HG03280 (cell line): ENCODE measurements around the gene AMELX.

Experiments used
- ATAC-seq: cut with Tn5 transposase; IDR thresholded peaks from one replicate; pipeline ENCODE4 v1.9.1; 2021; ENCODE audit warnings: mild to moderate bottlenecking, moderate library complexity; ENCODE audit not compliant: unreplicated experiment

Gene AMELX

DNA sequence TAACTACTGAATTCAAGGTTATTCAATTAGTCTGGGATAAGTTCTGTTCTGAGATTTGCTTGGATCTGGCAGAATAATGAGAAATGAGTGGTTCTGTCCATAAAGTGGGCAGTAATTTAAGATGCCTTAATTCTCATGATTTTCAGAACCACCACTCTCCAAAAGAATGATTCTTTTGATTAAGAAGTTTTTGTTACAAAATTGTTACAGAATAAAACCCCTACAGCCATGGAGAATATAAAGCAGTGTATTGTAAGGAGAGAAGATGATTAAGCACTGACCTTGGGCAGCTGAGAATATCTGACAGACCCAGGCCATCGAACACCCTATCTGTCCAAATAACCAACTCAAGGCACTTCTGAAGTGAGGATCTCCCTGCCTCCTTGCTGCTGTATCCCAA, 12.4 kb downstream of the AMELX start:
- no peak for ATAC-seq

DNA sequence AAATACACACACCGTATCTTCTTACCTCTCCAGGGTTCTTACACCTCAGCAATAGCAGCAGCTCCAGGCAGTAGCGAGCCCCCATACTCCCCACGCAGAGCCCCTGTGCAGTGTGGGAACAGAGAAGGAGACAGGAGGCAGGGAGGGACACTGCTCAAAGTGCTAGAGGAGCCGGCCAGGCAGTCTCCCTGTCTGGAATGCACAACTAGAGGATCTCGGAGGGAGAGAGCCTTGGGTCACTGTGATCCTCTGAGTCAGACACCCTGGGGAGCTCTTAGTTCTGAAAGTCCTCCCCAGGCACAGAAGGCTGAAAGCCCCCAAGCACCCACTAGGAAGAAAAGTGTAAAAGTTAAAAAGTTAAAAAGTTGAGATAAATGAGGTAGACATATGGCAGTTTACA, 16.0 kb downstream of the AMELX start:
- ATAC-seq, result no peak

DNA sequence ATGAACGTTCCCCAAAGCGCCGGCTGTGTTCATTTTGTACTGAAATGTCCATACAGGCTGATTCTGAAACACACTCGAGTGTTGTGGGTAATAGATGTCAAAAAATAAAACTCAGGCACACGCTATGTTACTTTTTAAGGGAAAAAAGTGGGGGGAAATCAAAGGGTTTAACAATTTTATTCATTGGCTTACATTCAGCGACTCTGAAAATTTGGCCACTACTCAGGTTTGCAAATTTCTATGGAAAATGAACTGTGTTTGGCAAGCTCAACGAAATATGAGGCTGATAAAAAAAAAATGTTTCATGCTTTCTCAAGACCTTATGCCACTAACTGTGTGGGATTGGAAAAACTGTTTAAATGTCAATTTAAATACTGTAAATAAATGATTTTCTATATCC, 18.5 kb downstream of the AMELX start:
- ATAC-seq, result no peak

DNA sequence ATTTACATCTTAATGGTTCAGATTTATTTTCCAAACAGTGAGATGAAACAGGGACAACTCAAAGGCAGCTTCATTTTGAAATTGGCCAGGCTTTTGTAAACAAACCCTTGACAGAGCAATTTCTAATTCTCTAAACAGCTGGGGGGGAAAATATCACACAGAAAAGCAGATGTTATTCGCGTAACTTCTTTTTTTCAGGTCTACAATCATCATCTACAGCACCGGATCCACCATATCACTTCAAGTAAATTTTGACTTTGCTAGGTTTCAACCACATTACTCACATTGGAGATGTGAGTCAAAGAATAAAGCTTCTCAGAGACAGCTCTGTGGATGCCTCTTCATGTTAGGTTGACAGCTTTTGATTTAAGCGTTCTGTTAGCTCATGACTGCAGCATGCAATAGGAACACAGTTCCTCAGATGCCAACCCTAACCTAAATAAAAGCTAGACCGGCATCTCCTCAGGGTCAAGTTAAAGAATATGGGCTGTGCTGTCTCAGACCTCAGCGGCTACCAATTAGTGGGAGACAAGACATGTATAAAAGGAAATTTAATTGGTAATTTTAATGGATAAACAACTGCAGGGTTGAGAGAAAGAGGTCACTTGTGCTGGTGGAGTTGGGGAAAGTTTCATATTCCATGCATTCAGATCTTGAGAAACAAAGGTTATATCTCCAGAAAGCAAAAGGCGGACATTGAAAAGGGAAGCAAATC, 26.8 kb downstream of the AMELX start:
- no peak for ATAC-seq

DNA sequence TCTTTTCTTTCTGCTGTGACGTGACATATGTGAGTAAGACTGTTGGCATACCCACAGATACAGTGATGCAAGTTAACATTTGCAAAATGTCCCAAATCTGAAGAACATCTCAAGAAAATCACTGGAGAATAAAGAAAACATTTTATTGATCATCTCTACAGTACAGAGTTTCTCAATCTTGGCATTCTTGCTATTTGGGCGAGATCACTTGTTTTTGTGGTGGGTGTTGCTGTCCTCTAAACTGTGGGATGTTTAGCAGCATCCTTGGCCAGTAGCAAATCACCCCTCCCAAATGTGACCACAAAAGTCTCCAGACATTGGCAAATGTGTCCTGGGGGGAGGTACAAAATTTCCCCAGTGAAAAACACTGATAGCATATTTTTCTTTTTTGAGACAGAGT, 28.8 kb downstream of the AMELX start:
- no peak for ATAC-seq

DNA sequence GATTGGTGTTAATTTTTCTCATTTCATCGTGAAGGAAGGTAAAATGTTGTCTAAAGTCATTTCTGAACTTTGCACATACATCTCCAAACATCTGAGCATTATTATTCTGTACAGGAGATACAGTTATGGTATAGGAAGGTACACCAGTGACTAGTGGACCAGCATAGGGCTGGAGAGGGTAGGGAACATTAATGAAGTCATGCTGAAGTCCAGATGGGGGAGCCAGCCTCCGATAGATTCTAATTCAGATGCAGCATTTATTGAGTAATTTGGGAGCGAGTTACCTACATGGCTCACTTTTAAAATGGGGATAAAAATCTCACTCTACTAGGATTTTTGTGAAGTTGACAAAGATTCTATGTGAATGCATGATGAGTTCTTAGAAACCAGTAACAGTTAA, 34.9 kb downstream of the AMELX start:
- ATAC-seq, result no peak

DNA sequence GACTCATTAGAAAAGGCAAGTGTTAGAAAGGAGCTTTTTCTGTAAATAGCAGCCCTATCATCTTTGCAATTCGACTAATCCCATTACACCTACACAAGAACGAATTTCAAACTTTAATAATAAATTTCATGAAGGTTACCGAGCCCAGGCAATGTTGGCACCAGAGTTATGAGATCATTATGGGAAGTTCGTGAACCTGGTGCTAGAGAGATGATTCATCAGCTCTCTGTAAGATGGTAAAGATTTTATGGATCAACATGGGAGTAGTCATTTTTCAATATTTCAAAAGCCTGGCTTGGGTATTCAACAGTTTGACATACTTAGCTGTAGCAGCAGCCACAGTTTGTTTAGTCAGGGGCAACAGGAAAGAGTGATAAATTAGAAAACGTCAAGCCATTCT, 35.8 kb downstream of the AMELX start:
- ATAC-seq, result no peak

DNA sequence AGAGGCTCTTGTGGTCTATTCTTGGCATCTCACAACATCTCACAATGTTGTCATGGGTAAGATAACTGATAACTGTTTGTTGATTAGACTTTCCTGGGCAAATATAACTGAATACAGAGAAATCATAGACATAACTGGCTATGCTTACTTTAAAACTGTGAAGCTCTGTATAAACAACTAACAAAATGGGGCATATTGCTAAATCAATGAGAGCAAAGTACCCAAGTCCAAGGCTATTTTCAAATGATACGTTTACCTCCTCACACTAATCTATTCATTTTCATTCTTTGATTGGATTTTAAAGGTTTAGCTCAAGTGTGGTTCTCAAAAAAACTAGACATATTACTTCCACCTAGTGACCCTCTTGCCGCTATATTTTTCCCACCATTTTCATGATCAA, 38.6 kb downstream of the AMELX start:
- no peak for ATAC-seq

DNA sequence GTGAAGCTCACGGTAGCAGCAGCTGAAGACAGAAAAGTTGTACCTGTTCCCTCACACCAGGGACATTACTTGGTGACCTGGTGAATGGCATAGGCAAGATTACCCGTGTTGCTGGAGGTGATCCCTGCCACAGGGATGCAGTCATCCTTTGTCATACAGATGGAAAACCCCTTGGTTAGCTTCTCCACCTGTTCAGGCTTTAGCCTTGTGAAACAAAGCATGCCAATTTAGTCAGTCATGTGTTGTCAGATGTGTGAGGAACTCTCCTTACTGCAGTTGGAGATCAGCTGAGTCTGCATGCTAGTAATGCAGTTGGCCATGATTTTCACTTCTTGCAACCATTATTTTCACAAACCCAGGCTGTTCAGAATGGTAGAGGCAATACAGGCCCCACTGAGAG, 41.0 kb downstream of the AMELX start:
- ATAC-seq, result no peak

DNA sequence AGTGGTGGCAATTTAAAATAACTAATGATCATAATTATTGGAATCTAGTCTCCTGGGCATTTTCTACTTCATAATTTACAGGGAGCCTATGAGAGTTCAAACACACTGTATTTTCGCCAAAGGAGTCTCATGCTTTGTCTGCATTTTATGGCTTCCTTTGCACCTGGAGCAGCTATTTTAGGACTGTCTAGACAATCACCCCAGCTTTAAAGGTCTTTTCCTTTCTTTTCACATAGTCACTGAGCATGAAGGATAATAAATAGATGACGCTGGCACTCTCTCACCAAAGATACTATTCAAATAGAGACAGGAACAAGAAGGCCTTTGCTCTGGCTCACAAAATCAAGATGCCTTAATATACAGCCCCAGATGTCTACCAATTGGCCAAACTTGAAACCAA, 43.0 kb downstream of the AMELX start:
- no peak for ATAC-seq

DNA sequence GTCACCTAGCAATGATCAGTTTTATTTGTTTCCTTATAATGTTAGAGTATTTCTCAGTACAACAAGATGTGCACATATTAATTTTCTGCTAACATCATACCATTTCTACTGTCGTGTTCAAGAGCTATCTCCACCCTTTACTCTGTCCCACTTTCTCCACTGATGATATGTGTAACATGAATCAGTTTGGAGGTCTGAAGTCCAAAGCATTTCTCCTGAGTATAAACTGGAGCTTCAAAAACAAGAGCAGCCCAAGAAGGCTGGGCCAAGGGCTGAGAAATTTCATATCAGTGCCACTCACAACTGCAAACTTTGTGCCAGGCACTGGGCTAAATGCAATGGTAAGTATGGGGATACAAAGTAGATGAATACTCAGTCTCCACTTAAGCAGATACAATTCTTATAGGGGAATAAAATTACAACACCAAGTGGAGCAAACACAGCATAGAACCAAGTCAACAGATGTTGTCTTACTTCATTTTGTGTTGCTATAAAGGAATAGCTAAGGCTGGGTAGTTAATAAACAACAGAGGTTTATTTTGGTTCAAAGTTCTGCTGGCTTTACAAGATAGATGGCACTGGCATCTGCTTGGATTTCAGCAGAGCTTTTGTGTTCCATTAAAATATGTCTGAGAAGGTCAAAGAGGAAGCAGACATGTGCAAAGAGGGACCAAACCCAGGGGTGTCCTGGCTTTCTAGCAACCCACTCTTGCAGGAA, 44.2 kb downstream of the AMELX start:
- no peak for ATAC-seq

DNA sequence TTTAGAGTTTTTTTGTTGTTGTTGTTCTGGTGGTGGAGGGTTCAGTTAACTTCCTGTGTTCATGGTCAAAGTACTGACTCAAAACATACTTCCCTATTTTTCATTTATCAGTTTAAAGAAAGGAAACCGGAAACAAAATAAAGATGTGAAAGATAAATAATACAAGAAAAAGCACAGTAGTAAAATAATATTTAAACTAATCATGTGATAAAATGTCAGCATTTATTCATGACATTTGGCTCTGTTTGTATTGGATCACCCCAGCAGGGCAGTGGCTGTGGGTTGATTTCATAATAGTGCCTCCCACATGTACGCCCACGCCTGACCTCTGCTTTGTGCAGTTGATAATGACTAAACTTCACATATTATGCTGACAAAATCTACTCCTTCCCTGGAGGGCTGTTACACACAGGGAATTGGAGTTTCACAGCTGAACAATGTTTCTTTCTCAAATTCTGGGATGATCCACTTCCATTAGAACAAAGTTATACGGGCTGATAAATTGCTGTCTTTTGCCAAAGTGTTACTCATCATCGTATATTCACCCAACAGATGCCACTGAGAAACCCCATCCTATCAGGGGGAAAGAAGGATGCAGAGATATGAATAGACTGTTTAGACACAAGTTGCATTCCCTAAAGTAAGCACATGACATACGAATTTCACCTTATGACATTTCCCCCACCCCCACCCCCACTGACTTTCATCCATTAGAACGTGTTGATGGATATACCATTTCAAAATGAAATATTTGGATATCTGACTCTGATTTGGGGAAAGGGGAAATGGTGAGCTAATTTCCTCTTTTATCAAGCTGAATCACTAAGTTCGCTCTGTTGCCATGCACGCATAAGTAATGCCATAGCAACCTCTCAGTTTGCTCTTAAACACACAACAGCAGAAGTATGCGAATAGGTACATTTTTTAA, 48.3 kb downstream of the AMELX start:
- ATAC-seq, result peak; percentile 79

DNA sequence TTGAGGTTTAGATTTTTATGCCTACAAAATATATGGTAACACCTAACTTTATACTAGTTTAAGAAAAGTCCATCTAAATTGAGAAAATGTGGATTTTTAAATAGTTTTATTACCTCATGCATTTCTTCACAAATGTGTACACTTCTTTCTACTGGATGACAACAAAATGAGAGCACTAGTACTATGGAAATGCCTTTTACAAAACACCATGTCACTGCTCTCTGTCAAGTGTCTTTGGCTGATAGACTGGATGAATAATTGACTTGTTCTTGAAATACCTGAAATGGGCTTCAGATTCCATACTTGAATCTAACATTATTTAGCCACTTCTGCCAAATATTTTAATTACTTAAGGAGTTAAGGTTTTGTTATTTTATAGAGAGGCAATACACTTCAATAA, 49.5 kb downstream of the AMELX start:
- no peak for ATAC-seq

DNA sequence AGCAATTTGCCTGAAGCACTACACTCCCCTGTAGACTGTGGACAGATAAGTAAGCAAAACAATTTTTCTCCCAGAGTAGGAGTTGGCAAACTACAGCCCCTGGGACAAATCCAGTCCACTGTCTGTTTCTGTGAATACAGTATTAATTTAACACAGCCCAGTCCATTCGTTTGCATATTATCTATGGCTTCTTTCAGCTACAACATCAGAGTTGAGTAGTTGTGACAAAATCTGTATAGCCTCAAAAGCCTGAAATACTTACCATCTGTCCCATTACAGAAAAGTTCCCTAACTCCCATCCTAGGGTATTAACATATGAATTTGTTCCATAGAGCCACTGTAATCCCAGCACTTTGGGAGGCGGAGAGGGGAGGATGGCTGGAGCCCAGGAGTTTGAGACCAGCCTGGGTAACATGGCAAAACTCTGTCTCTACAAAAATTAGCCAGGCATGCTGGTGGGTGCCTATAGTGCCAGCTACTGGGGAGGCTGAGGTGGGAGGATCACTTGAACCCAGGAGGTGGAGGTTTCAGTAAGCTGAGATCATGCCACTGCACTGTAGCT, 53.0 kb downstream of the AMELX start:
- ATAC-seq, result no peak

DNA sequence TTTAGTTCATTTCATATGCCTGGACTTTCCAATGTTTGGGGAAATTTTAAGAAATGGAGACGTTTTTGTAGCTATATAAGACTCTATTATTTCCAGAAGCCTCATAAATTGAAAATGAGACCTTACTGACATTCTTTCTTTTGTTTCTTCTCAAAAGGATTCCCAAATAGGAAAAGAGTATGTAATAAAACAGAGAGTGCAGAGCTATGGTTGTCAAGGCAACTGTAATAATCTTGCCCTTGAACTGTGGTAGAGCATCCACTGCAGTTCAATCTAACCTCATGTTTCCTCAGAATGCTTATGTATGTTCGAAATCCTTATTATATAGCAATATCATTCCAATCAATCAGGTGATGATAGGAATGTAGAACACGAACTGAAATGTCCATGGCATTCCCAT, 54.1 kb downstream of the AMELX start:
- no peak for ATAC-seq

DNA sequence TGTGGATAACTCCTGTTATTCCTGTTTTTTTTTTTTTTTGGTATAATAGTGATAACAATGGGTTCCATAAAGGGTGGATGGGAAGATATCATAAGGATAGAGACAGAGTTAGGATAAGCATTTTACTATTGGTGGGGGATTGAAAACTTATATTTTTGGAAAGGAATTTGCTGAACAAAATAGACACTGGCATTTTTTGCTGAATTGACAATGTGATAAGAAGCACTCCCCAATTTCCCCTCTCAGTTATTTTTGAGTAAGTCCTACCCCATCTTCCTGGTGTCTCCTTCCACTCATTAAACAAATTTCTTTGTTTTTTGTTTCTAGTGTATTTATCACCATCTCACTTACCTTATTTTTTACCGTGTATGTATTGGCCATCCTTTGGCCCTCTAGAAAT, 55.8 kb downstream of the AMELX start:
- no peak for ATAC-seq

DNA sequence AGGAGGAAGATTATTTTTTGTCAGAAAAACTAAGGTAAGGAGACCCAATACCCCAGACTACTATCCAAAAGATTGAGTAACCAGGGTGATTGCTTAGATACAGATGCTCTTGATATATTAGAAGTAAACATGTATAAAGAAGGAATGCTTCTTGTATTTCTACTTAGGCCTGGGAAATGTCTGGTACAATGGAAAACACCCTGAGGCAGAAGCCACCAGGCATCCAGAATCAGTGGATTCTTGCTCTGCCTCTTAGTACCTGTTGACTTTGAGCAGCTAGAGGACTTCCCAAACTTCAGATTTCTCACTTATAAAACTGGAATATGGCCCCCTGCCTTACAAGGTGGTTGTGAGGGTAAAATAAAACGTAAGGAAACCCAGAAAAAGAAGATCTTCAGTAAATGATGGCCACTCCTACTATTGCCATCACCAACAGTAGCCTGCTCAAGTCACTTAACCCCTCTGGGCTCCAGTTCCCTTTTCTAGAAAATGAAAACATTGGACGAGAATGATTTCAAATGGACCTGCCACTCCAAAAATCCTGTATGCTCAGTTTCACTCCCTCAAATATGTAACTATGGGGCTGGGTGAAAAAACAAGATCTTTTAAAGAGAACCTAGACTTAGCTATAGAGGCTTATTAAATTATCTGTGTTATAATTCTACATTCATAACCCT, 56.6 kb downstream of the AMELX start:
- no peak for ATAC-seq
